ENCODE data around the gene STK40. TPM values are rescaled to one million over a fixed set of nuclear protein-coding genes. Genes with fewer than 3 reads are reported as not detected.

Gene STK40
- total and polyA plus RNA-seq, 2 donors from 2014 or later: 30.9 to 39.2 TPM

DNA sequence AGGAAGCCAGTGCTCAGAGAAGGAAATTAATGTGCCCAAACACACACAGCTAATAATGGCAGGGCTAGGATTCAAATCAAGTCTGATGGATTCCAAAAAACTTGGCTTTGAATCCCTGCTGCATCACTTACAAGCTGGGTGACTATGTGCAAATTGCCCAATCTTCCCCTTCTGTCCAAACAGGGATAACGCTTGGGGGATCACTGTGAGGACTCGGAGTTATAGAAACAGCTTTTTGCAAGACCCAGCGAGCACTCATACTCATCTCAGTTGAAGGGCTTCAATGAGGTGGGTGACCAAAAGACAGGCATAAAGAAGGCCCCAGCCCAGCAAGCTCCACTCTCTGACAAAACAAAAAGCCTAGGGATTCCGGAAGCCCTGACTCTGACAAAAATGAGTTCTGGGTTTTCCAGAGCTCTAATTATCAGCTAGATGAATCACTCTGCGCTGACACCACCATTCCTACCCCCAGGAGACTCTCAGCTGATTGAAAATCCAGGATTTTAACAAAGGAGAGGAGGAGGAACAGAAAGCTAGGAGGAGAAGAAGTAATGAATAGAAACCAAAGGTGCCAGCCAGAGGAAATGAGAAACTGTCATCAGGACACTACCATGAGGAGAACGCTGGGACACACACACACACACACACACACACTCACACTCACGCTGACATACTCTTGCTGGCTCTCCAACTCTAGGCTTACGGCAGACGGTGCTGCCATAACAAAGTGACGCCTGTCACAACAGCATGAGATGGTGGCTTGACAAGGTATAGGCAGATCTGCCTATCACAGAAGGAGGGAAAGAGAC is 1.6 kb upstream of the STK40 start:
- peak overlapping the region; percentile 96 for H3K27ac ChIP-seq (ENCODE audit: low read depth in 2 of 2, low read length in 2 of 2)
- peak overlapping the region in 1 of 3 donors; percentile 80 for H3K9ac ChIP-seq (ENCODE audit: low read length in 3 of 3)
- H3K27me3 ChIP-seq (ENCODE audit: control insufficient read depth, insufficient read depth, low read length): no peaks in the 10 kb centered on the region
- H3K9me3 ChIP-seq (ENCODE audit: control insufficient read depth in 2 of 3, insufficient read depth in 1 of 3, low read length in 3 of 3): no peaks in the 10 kb centered on the region
- peak overlapping the region in 1 of 3 donors; percentile 84 for H3K4me3 ChIP-seq (ENCODE audit: low read length in 3 of 3)
- DNase-seq: no peak
- H3K4me1 ChIP-seq (ENCODE audit: control insufficient read depth in 2 of 3, insufficient read depth in 2 of 3, low read depth in 1 of 3, low read length in 3 of 3): peaks cover 0 to 23% (median 8%) of the 10 kb centered on the region in 3 donors
- intact Hi-C loops (cut with DNase I): no loop called here
- TF ChIP-seq, protein P1, sequence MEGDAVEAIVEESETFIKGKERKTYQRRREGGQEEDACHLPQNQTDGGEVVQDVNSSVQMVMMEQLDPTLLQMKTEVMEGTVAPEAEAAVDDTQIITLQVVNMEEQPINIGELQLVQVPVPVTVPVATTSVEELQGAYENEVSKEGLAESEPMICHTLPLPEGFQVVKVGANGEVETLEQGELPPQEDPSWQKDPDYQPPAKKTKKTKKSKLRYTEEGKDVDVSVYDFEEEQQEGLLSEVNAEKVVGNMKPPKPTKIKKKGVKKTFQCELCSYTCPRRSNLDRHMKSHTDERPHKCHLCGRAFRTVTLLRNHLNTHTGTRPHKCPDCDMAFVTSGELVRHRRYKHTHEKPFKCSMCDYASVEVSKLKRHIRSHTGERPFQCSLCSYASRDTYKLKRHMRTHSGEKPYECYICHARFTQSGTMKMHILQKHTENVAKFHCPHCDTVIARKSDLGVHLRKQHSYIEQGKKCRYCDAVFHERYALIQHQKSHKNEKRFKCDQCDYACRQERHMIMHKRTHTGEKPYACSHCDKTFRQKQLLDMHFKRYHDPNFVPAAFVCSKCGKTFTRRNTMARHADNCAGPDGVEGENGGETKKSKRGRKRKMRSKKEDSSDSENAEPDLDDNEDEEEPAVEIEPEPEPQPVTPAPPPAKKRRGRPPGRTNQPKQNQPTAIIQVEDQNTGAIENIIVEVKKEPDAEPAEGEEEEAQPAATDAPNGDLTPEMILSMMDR (IDR thresholded peaks at IDR 0.05; ENCODE audit: borderline replicate concordance, extremely low read depth, insufficient read depth): no peak
- no peak for FAIRE-seq
- H3K36me3 ChIP-seq (ENCODE audit: control insufficient read depth in 2 of 3, insufficient read depth in 3 of 3, low read length in 3 of 3): peaks cover 0 to 10% (median 10%) of the 10 kb centered on the region in 3 donors

DNA sequence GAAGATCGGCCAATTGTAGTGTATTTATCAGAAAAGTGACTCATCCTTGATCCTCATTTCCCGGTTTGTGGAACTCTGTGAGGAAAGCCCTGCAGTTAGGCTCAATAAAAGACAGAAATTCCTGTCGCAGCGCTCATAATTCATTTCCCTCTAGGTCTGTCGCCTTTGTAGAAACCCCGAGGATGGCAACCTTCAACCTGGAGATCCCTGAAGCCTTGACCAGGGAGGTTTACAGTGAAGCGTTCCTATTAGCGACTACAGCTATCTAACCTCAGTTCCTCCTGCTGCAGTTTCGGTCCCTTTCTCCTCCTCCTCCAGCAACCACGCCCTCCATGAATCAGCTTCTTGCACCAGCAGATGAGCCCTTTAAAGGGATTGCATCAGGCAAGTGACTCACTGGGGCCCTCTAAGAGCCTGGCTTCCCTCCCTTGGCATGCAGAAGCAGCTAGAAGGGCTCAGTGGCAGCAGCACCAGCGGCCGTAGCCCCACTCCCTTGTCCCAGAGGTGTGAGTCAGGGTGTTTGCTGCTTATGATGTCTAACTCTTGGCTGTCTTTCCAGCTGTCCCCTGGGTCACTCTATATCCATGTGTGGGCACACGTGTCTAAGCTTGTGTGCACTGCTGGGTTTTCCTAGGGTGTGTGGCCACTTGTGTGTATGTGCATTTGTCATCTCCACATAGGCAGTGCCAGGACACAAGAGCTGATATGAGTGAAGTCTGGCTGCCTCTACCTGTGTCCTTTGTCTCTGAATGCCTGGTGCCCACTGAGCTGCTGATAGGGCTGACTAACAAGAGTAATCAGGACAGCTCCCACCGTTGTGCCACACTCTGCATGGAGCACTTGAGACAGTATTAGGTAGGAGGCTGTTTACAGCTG is 779 bp upstream of the STK40 start:
- H3K4me1 ChIP-seq (ENCODE audit: control insufficient read depth in 2 of 3, insufficient read depth in 2 of 3, low read depth in 1 of 3, low read length in 3 of 3): peaks cover 0 to 23% (median 8%) of the 10 kb centered on the region in 3 donors
- FAIRE-seq: no peak

DNA sequence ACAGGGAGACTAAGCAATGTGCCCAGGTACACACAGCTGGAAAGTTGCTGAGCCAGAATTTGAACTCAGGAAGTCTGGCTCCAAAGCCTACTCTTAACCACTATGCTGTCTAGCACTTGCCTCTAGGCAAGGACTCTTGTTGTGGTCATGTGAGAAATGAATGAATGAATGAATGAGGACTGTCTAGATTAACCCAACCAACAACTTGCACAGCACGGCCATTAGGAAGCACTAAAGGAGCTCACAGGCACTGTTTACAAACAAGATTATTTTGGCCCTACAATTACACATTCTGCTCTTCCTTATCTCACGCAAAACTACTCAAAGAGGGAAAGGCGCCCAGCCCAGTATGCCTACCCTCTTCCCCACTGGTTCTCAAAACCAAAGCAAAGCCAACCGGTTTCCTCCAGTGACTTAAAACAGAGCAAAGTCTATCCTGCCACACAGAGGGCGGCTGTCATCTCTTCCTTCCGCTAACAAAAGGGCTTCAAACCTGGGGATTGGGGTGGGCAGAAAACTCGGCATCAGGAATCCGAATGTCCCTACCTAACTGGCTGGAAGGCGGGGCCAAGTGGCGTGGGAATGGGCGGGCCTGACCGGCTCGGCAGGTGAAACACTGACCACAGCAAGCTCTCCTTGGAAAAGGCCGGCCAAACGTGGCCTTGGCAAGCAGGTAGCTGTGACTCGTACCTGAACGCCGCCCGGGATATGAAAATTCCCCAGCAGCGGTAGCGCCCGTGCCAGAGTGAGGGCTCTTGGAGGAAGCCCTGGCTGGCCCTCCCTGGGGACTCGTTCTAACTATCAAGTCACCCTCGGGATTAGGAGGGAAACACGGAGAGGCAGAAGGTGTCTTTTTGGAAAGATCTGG is 948 bp downstream of the STK40 start:
- FAIRE-seq: no peak

More for the DNA sequence above, 779 bp upstream of the STK40 start:
- Histone ChIP-seq H3K27ac (ENCODE audit: low read depth in 2 of 2, low read length in 2 of 2) (peak overlapping the region; percentile 96), H3K27me3 (ENCODE audit: control insufficient read depth, insufficient read depth, low read length) (no peaks in the 10 kb centered on the region), H3K36me3 (ENCODE audit: control insufficient read depth in 2 of 3, insufficient read depth in 3 of 3, low read length in 3 of 3) (peaks cover 0 to 8% (median 6%) of the 10 kb centered on the region in 3 donors), H3K4me3 (ENCODE audit: low read length in 3 of 3) (peak overlapping the region; percentile 79 to 84 (median 82)), H3K9me3 (ENCODE audit: control insufficient read depth in 2 of 3, insufficient read depth in 1 of 3, low read length in 3 of 3) (no peaks in the 10 kb centered on the region), H3K9ac (ENCODE audit: low read length in 3 of 3) (peak overlapping the region; percentile 66 to 80 (median 74))
- peak in 4 of 5 donors; percentile 58 to 97 (median 82) for DNase-seq
- intact Hi-C loops (cut with DNase I): no loop called here
- TF ChIP-seq, protein P1 (IDR thresholded peaks at IDR 0.05; ENCODE audit: borderline replicate concordance, extremely low read depth, insufficient read depth): no peak

More for the DNA sequence above, 948 bp downstream of the STK40 start:
- H3K4me1 ChIP-seq (ENCODE audit: control insufficient read depth in 2 of 3, insufficient read depth in 2 of 3, low read depth in 1 of 3, low read length in 3 of 3): peaks cover 0 to 32% (median 18%) of the 10 kb centered on the region in 3 donors
- H3K27me3 ChIP-seq (ENCODE audit: control insufficient read depth, insufficient read depth, low read length): no peaks in the 10 kb centered on the region
- no peaks in the 10 kb centered on the region for H3K36me3 ChIP-seq (ENCODE audit: control insufficient read depth in 2 of 3, insufficient read depth in 3 of 3, low read length in 3 of 3)
- TF ChIP-seq, protein P1 (IDR thresholded peaks at IDR 0.05; ENCODE audit: borderline replicate concordance, extremely low read depth, insufficient read depth): no peak
- peak overlapping the region; percentile 74 to 93 (median 87) for H3K4me3 ChIP-seq (ENCODE audit: low read length in 3 of 3)
- intact Hi-C loops (cut with DNase I): no loop called here
- H3K9ac ChIP-seq (ENCODE audit: low read length in 3 of 3): peak overlapping the region; percentile 38 to 91 (median 84)
- peak overlapping the region; percentile 82 for H3K27ac ChIP-seq (ENCODE audit: low read depth in 2 of 2, low read length in 2 of 2)
- H3K9me3 ChIP-seq (ENCODE audit: control insufficient read depth in 2 of 3, insufficient read depth in 1 of 3, low read length in 3 of 3): no peaks in the 10 kb centered on the region
- peak; percentile 62 to 94 (median 77) for DNase-seq
